ENCODE measurements around the gene DOC2A.
"Not testable (repeated sequence)": the region's sequence is repeated elsewhere in the genome, so short reads cannot be mapped to it uniquely, and the experiment has no call there.

The DOC2A gene

DNA sequence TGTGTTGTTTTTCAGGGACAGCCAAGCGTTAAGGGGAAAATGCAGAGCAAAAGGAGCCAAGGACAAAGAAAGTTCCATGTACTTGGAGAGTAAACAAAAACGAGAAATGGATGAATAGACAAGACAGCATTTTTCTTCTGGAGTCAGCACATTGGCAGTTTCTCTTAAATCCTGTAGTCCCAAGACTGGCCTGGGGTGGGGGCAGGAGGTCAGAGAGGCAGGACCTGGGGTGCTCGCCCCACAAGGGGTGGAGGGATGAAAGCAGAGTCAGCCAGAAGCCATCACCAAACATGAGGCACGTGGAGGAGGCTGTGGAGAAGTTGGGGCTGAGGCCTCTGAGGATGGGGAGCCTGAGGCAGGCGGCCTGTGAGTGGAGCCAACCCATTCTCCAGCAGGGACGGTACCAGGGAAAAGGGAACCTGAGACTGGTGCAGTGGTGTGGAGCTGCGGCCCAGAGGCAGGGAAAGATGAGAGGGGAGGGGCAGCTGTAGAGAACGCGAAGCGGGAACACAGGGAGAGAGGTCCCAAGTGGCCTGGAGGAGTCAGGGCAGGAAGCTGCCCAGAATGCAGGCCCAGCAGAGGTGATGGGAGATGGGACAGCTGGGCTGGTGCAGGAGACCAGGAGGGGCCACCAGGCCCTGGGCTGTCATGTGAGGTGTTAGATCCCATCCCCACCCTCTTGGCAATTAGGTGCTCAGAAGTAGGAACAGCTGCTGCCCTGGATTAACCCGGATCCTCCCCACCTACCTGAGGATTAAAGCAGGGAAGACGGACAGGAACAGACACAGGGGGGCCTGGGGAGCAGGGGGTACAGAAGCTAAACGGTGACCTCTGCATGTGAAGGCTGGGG is 17.0 kb upstream of the DOC2A start:
- in situ Hi-C loops (cut with MboI; ENCODE audit: low sequenced_read_pairs), result no loop called here

GRCh38 chr16:30026449-30026848 is 15.6 kb upstream of the DOC2A start:
- in situ Hi-C loops (cut with MboI; ENCODE audit: low sequenced_read_pairs), result no loop called here

DNA sequence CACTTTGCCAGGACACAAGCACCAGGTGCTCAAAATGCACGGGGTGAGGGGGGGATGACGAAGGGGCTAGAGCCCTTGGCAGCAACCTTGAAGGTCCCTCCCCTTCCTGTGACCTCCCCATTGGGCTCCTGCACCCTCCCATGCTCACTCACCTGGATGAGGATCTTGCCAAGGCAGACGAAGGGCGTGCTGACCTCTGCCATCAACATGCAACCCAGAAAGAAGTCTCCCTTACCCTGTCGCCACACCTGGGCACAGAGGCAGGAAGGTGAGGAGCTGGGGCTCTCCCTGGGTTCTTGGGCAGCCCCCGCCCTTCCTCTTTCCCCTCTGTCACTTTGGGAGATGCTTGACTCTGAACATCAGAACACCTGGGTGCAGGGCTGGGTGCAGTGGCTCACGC is 14.7 kb upstream of the DOC2A start:
- in situ Hi-C loops (cut with MboI; ENCODE audit: low sequenced_read_pairs), result no loop called here

GRCh38 chr16:30025156-30025555 is 14.3 kb upstream of the DOC2A start:
- in situ Hi-C loops (cut with MboI; ENCODE audit: low sequenced_read_pairs), result no loop called here

- in situ Hi-C loops (cut with MboI; ENCODE audit: low sequenced_read_pairs), result no loop called here
Observed at GRCh38 chr16:30024451-30024850, 13.6 kb upstream of the DOC2A start.

DNA sequence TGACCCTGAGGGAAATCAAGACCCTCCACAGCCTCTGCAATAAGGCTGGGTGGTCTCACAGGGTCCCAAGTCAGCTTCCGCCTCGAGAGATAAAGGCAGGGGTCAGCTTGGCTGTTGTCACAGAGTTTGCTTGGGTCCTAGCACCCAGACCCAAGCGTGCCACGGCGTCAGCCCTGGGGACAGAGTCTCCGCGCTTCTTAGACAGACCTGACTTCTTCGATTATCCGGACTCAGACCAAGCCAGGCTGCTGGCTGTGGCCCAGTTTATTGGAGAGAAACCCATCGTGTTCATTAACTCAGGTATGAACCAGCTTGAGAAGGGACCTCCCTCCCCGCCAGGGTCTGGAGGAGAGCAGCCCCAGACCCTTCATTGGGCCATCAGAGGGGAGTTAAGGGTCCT is 12.8 kb upstream of the DOC2A start:
- in situ Hi-C loops (cut with MboI; ENCODE audit: low sequenced_read_pairs), result no loop called here

GRCh38 chr16:30022887-30023286 is 12.1 kb upstream of the DOC2A start, which contains the start of gene C16orf92:
Gene C16orf92 (plus strand): TSS chr16:30023198. CDS start chr16:30023341, 143 bp downstream.
- in situ Hi-C loops (cut with MboI; ENCODE audit: low sequenced_read_pairs), result no loop called here

DNA sequence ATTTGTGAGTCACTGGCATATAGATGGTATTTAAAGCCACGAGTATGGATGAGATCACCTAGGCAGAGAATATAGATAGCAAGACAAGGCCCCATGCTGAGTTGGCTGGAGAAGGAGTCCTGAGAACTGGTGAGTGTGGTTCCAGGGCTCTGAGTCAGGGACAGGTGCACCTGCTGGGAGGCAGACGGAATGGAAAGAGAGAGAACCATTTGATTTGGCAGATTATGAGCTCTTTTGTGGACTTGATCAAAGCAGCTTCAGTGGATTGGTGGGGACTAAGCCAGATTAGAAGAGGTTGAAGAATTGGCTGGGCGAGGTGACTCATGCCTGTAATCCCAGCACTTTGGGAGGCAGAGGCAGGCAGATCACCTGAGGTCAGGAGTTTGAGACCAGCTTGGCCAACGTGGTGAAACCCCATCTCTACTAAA is 7.9 kb upstream of the DOC2A start:
- in situ Hi-C loops (cut with MboI; ENCODE audit: low sequenced_read_pairs), result no loop called here

DNA sequence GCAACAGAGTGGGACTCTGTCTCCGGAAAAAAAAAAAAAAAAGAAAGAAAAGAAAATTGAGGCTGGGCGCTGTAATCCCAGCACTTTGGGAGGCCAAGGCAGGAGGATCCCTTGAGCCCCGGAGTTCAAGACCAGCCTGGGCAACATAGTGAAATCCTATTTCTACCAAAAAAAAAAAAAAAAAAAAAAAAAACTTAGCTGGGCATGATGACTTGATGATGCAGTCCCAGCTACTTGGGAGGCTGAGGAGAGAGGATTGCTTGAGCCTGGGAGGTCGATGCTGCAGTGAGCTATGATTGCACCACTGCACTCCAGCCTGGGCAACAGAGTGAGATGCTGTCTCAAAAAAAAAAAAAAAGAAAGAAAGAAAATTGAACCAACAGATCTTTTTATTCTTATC is 7.1 kb upstream of the DOC2A start:
- in situ Hi-C loops (cut with MboI; ENCODE audit: low sequenced_read_pairs), result not testable (repeated sequence)

DNA sequence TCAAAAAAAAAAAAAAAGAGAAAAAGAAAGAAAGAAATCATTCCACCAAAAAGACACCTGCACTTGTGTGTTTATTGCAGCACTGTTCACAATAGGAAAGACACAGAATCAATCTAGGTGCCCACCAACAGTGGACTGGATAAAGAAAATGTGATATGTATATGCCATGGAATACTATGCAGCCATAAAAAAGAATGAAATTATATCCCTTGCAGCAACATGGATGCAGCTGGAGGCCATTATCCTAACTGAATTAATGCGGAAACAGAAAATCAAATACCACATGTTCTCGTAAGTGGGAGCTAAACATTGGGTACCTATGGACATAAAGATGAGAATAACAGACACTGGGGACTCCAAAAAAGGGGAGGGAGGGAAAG is 6.4 kb upstream of the DOC2A start:
- in situ Hi-C loops (cut with MboI; ENCODE audit: low sequenced_read_pairs), result no loop called here

- in situ Hi-C loops (cut with MboI; ENCODE audit: low sequenced_read_pairs), result no loop called here
Observed at GRCh38 chr16:30016555-30017276, 5.9 kb upstream of the DOC2A start.

- in situ Hi-C loops (cut with MboI; ENCODE audit: low sequenced_read_pairs), result not testable (repeated sequence)
Observed at GRCh38 chr16:30015450-30015849, 4.6 kb upstream of the DOC2A start.

DNA sequence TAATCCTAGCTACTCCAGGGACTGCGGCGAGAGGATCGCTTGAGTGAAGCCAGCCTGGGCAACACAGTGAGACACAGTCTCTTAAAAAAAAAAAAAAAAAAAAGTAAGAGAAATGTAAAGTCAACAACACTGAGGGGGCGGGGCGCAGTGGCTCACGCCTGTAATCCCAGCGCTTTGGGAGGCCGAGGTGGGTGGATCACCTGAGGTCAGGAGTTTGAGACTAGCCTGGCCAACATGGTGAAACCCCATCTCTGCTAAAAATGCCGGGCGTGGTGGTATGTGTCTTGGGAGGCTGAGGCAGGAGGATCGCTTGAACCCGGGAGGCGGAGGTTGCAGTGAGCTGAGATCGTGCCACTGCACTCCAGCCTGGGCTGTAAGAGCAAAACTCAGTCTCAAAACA is 1.8 kb upstream of the DOC2A start:
- in situ Hi-C loops (cut with MboI; ENCODE audit: low sequenced_read_pairs), result not testable (repeated sequence)

- in situ Hi-C loops (cut with MboI; ENCODE audit: low sequenced_read_pairs), result no loop called here
Observed at GRCh38 chr16:30011714-30012504, 1.1 kb upstream of the DOC2A start.

DNA sequence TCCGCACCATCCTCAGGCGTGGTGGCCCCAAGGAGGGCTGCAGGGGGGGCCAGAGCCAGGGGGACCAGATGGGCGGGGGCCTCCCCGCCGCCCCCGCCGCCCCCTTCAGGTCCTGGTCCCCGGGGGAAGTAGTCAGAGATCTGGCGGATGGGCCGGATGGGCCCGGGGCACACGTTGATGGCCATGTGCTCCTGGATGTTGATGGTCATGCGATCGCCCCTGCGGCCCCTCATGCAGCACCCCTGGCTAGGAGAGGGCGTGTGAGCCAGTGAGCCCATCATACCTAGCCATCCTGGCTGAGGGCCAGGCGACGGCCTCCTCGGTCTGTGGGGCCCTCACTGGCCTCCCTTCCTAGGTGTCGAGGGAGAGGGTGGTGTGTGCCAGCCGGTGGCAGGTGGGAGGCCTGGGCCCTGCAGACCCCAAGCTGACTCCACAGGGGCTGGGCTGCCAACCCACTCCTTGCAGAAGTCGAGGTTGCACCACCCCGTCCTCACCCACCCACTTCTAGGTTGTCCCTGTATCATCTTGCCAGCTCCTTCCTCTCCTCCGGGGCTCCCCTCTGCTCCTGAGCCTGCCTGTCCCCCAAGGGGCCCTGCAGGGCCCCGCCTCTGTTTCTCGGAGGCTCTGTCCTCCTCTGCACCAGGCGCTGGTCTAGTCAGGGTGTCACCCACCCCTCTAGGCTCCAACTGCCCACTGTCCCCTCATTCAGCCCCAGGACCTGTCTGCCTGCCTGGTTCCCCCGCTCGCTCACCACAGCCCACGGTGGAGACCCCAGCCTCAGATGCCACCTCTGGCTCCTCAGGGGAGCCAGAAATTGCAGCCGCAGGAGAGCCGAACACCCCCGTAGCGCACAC is 610 bp downstream of the DOC2A start:
- in situ Hi-C loops (cut with MboI; ENCODE audit: low sequenced_read_pairs), result no loop called here

DNA sequence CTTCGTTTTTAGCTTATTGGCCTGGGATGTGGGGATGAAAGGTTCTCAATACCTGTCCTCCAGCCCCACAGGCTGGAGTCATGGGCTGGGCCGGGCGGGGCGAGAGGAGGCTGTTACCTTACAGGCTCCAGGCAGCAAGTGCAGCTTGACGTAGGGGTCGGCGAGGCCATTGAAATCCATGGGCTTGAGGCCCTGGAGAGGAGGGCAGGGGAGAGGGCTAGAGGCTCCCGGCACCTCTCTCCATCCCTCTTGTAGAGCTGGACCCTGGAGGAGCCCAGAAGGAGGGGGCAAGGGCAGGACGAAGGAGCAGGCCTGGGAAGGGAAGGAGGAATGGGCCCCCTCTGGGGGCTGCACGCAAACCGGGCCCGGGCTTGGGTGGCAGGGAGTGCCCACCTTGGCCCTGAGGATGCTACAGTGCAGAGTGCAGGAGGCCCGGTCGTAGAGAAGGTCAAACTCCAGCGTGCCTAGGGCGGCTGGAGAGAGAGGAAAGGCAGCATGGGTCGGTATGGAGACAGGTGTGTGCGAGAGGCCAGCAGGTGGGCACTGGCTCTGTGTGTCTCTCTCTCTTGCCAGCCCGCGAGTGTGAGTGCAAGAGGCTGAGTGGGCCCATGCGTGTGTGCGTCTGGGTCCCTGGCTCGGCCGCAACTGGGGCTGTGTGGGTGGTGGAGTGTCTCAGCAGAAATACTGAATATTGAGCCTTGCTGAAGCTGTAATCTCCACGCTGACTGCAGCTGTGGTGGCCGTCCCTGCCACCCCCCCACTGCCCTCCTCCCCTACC is 1.6 kb downstream of the DOC2A start:
- in situ Hi-C loops (cut with MboI; ENCODE audit: low sequenced_read_pairs), result no loop called here

DNA sequence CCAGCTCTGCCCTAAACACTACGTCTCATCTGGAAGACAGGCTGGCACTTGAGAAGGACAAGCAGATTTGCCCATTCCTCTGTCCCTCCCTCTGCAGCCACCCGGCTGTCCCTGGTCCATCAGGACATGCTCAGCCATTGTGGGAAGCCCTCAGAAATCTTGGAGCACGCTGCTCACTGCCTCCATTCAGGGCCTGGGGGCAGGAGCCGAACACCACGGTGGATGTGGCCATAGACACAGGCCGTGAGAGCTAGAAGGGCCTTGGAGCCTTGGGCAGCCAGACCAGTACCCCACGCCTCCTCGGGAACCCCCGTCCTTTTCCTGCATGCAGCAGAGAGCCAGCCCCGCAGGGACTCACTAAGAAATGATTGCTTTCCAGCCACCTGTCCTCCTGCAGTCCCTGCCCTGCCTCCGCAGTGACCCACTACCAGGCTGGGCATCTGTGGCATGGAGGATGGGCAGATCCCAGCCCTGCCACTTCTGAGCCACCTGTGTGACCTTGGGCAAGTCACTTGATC is 3.4 kb downstream of the DOC2A start:
- in situ Hi-C loops (cut with MboI; ENCODE audit: low sequenced_read_pairs), result no loop called here

DNA sequence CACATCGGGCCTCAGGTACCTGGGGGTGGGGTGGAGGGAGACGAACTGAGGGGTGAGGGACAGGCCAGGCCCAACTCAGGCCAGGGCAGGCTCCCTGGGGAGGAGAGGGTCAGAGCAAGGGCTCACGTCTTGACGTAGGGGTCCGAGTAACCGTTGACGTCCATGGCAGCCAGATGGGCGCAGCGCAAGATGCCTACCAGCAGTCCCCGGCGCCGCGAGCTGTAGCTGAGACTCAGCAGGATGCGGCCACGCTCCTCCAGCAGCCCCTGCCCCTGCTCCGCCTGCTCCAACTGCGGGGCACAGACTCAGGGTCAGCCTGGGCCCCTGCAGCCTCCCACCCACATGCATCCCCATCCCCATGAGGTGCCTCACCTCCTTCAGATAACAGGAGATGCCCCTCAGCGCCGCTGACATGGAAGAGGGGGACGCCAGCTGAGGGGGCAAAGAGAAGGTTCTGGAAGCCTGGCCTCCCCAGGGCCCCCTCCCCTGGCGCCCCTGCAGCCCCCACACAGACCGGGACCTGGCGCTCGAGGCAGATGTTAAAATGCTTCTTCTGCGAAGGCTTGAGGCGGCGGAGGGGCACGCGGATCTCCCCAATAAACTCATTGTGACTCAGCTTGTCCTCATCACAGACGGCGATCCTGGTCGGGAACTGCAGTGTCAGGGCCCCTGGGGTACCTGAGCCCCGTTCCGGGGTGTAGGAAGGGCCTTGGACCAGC is 4.0 kb downstream of the DOC2A start:
- in situ Hi-C loops (cut with MboI; ENCODE audit: low sequenced_read_pairs), result no loop called here

DNA sequence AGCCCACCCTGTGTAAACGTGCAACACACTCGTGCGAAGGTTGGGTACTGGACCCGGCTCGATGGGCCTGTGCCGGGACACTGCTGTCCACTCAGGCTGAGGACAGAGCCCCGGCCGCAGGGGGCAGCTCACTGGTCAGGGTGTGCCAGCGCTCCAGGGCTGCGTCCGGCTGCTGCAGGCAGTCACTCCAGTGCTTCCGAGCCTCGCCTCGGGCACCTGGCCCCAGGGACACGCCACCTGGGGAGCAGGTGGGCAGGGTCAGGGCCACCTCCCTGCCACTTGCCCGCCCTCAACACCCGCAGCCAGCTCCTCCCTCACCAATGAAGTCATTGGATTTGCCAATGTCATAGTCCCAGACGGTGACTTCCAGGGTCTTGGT is 4.7 kb downstream of the DOC2A start:
- in situ Hi-C loops (cut with MboI; ENCODE audit: low sequenced_read_pairs), result no loop called here

Measured in hTERT RPE-1 (cell line).